Upper lobe of right lung (tissue), 1 donor: Measurements from ENCODE around the gene NTNG1. TPM values are rescaled to one million over a fixed set of nuclear protein-coding genes. Genes with fewer than 3 reads are reported as not detected.

Experiments
- ATAC-seq: fragments of 200-7000 bp; cut with Tn5 transposase; one replicate; pipeline ENCODE4 v1.9.1; 2020; ENCODE audit warnings: mild to moderate bottlenecking, moderate library complexity
- DNase-seq: peaks from one replicate; pipeline ENCODE4 v3.0.0-alpha.2; 2020
- H3K27ac ChIP-seq: fragments of 200-600 bp; one replicate; pipeline ENCODE4 v1.8.0; 2022
- H3K27me3 ChIP-seq: fragments of 200-600 bp; one replicate; pipeline ENCODE4 v1.8.0; 2022; ENCODE audit warnings: mild to moderate bottlenecking
- H3K36me3 ChIP-seq: fragments of 200-600 bp; one replicate; pipeline ENCODE4 v1.8.0; 2022
- H3K4me1 ChIP-seq: fragments of 200-600 bp; one replicate; pipeline ENCODE4 v1.8.0; 2022
- H3K4me3 ChIP-seq: fragments of 200-600 bp; one replicate; pipeline ENCODE4 v1.8.0; 2022; ENCODE audit warnings: mild to moderate bottlenecking
- H3K9me3 ChIP-seq: fragments of 200-600 bp; one replicate; pipeline ENCODE4 v1.8.0; 2022
- intact Hi-C: fragments of 100-400 bp; cut with DNase I; formaldehyde crosslinking; loops from one replicate; pipeline ENCODE4 v1.11.0; 2022
- total RNA-seq: library from RNA; stranded (reverse); fragmentation: NEBNext Ultra II Directional; extraction: Animal tissue kit (Norgen Biotek cat#: 25700); gene quantifications from one replicate; pipeline ENCODE4 v1.2.1, GENCODE V29; 2021
- TF ChIP-seq, protein P1 (sequence below): fragments of 200-600 bp; IDR thresholded peaks from one replicate; pipeline ENCODE4 v1.8.0; 2022; ENCODE audit warnings: antibody characterized with exemption
- donor health status: DM: no; HTN: yes; CAD: no; lungs with severe emphysema.

NTNG1 gene
- total RNA-seq, 1 donor from 2014 or later, result 12.6 TPM

DNA sequence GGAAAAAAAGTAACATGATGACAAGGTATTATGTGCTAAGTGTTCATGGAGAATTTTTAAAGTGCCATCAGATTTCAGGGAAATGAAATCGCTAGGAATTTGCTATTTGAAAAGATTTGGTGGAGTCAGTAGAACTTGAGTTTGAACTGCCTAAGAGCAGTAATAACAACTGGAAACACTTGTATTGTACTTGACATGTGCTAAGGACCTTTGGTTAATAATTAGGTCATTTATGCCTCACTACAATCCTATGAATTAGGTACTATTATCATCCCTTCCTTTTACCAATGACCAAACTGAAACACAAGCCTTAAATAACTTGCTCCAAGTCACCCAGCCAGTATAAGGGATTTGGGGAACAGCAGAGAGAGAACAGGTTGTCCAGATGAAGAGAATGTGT lies 133.4 kb downstream of the NTNG1 start:
- peak; percentile 30 for ATAC-seq
- H3K27me3 ChIP-seq, result no peaks in the 10 kb centered on the region
- H3K36me3 ChIP-seq, result no peaks in the 10 kb centered on the region
- no peak overlapping the region for H3K4me3 ChIP-seq
- no peaks in the 10 kb centered on the region for H3K4me1 ChIP-seq
- H3K27ac ChIP-seq, result no peak overlapping the region
- TF ChIP-seq, protein P1, sequence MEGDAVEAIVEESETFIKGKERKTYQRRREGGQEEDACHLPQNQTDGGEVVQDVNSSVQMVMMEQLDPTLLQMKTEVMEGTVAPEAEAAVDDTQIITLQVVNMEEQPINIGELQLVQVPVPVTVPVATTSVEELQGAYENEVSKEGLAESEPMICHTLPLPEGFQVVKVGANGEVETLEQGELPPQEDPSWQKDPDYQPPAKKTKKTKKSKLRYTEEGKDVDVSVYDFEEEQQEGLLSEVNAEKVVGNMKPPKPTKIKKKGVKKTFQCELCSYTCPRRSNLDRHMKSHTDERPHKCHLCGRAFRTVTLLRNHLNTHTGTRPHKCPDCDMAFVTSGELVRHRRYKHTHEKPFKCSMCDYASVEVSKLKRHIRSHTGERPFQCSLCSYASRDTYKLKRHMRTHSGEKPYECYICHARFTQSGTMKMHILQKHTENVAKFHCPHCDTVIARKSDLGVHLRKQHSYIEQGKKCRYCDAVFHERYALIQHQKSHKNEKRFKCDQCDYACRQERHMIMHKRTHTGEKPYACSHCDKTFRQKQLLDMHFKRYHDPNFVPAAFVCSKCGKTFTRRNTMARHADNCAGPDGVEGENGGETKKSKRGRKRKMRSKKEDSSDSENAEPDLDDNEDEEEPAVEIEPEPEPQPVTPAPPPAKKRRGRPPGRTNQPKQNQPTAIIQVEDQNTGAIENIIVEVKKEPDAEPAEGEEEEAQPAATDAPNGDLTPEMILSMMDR, result no peak
- no peak for DNase-seq
- intact Hi-C loops, result loop anchor here (10.0 kb wide), 1 partner anchor 261 kb away; no protein-coding TSS in a partner anchor
- H3K9me3 ChIP-seq, result no peaks in the 10 kb centered on the region

DNA sequence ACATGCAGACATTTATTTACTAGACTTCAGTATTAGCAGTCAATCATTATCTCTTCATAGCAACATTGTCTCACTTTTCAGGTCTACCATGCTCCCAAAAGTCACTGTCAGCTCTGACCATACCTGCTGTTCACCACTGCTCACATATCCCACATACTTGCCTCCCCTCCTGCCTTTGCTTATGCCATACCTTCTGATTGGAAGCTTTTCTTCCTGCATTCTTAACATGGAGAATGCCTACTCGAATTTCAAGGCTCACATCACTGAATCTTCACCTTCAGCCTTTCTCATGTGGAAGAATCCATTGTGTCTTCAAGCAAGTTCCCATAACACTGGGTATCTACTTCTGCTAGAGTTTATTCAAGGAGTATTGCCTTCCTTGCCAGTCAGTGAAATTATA lies 135.4 kb downstream of the NTNG1 start:
- H3K27me3 ChIP-seq, result no peaks in the 10 kb centered on the region
- H3K4me1 ChIP-seq, result no peaks in the 10 kb centered on the region
- intact Hi-C loops, result loop anchor here (10.0 kb wide), 1 partner anchor 259 kb away; no protein-coding TSS in a partner anchor
- DNase-seq, result no peak
- ATAC-seq, result no peak
- TF ChIP-seq, protein P1, result no peak
- H3K4me3 ChIP-seq, result no peak overlapping the region
- H3K36me3 ChIP-seq, result no peaks in the 10 kb centered on the region
- no peaks in the 10 kb centered on the region for H3K9me3 ChIP-seq
- no peak overlapping the region for H3K27ac ChIP-seq

DNA sequence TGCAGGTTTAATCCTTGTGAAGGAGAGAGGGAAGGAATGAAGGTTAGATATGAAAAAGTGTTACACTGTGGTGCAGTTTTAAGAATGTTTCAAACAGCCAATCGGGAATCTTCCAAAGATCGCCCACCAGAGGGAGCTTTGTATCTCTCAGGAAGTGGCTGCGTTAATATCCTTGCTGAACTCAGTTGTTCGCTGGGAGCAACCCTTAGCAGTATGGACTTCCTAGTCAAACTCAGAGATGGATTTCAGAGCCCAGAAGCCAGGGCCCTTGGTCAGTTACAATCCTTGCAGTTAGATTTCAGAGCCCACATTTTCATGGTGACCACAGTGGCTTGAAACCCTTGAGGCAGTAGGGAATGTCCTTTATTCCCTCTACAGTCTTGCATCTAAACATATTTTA lies 136.2 kb downstream of the NTNG1 start:
- no peak for DNase-seq

GRCh38 chr1:107286125-107286524 lies 145.3 kb downstream of the NTNG1 start:
- H3K27ac ChIP-seq, result no peak overlapping the region
- H3K9me3 ChIP-seq, result no peaks in the 10 kb centered on the region
- DNase-seq (no peak), ATAC-seq (no peak)
- no peaks in the 10 kb centered on the region for H3K36me3 ChIP-seq
- H3K4me1 ChIP-seq, result no peaks in the 10 kb centered on the region
- intact Hi-C loops, result no loop called here
- H3K4me3 ChIP-seq, result no peak overlapping the region
- TF ChIP-seq, protein P1, result no peak
- no peaks in the 10 kb centered on the region for H3K27me3 ChIP-seq

More for the DNA sequence above, 136.2 kb downstream of the NTNG1 start:
- Histone ChIP-seq H3K27me3 (no peaks in the 10 kb centered on the region), H3K36me3 (no peaks in the 10 kb centered on the region), H3K4me1 (no peaks in the 10 kb centered on the region), H3K4me3 (no peak overlapping the region), H3K9me3 (no peaks in the 10 kb centered on the region), H3K27ac (no peak overlapping the region)
- ATAC-seq, result peak; percentile 39
- TF ChIP-seq, protein P1, result peak; percentile 44
- intact Hi-C loops, result loop anchor here (10.0 kb wide), 1 partner anchor 258 kb away; no protein-coding TSS in a partner anchor

- Histone ChIP-seq H3K9me3 (no peaks in the 10 kb centered on the region), H3K27me3 (no peaks in the 10 kb centered on the region), H3K27ac (no peak overlapping the region), H3K4me3 (no peak overlapping the region), H3K4me1 (no peaks in the 10 kb centered on the region), H3K36me3 (no peaks in the 10 kb centered on the region)
- ATAC-seq (no peak), DNase-seq (no peak)
- intact Hi-C loops, result no loop called here
- TF ChIP-seq, protein P1, result no peak
These were observed 151.1 kb downstream of the NTNG1 start for GRCh38 chr1:107291987-107292386.
